Uterus (tissue), 2 donors: ENCODE measurements around the gene OSR1.

Experiments used
- POLR2A ChIP-seq, 2 donors: fragments of 450-650 bp; IDR thresholded peaks; one replicate each; pipeline ENCODE4 v1.6.1; 2016; ENCODE audit warnings: antibody characterized with exemption in 2 of 2, mild to moderate bottlenecking in 1 of 2, moderate library complexity in 1 of 2
- TF ChIP-seq, protein P1 (sequence below), 4 experiments: fragments of 200-600 bp in 2 of 4; fragments of 450-650 bp in 2 of 4; sonication (generic) in 2 of 4; IDR thresholded peaks; one replicate each; pipeline ENCODE4 v1.5.1; 2016 to 2019; ENCODE audit warnings: antibody characterized with exemption in 4 of 4, mild to moderate bottlenecking in 2 of 4, moderate library complexity in 1 of 4

DNA sequence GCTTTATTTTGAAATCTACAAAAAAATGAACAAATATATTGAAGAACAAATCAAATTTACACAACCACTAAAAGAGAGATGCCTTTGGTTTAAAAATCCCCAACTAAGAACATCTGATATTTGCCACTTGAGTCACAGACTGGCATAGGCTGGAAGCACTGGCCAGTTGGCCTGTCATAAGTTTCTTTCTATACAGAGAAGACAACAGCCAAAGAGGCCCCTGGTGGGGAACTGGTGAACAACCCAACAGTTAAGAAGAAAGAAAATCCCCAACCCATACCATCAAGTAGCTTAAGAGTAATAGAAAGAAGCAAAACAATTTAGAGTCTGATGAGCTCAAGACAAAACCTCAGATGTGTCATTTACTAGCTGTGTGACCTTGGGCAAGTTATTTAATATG, 45.5 kb downstream of the OSR1 start:
- TF ChIP-seq, protein P1, sequence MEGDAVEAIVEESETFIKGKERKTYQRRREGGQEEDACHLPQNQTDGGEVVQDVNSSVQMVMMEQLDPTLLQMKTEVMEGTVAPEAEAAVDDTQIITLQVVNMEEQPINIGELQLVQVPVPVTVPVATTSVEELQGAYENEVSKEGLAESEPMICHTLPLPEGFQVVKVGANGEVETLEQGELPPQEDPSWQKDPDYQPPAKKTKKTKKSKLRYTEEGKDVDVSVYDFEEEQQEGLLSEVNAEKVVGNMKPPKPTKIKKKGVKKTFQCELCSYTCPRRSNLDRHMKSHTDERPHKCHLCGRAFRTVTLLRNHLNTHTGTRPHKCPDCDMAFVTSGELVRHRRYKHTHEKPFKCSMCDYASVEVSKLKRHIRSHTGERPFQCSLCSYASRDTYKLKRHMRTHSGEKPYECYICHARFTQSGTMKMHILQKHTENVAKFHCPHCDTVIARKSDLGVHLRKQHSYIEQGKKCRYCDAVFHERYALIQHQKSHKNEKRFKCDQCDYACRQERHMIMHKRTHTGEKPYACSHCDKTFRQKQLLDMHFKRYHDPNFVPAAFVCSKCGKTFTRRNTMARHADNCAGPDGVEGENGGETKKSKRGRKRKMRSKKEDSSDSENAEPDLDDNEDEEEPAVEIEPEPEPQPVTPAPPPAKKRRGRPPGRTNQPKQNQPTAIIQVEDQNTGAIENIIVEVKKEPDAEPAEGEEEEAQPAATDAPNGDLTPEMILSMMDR (IDR thresholded peaks at IDR 0.05), result peak in 2 of 4 experiments; percentile 13 to 26
- TF ChIP-seq POLR2A (IDR thresholded peaks at IDR 0.05), result no peak
